DMS53 treated with DMSO at 0.1 percent for 48 hours (cell line): Measurements from ENCODE around the gene NAGK.
"Not testable (repeated sequence)": the region's sequence is repeated elsewhere in the genome, so short reads cannot be mapped to it uniquely, and the experiment has no call there.

ENCODE experiments used
- DNase-seq: peaks from one replicate; lab custom pipeline; 2025; ENCODE audit not compliant: unreplicated experiment; lab: John Stamatoyannopoulos, UW

NAGK gene

DNA sequence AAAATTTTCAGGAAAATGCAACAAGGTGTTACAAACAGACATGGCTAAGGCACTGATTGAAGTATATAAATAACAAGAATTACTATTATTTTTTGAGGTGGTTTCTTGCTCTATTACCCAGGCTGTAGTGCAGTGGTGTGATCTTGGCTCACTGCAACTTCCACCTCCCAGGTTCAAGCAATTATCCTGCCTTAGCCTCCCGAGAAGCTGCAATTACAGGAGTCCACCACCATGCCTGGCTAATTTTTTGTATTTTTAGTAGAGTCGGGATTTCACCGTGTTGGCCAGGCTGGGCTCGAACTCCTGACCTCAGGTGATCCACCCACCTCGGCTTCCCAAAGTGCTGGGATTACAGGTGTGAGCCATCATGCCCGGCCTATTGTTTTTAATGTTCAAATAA, 38.0 kb downstream of the NAGK start:
- not testable (repeated sequence) for DNase-seq

DNA sequence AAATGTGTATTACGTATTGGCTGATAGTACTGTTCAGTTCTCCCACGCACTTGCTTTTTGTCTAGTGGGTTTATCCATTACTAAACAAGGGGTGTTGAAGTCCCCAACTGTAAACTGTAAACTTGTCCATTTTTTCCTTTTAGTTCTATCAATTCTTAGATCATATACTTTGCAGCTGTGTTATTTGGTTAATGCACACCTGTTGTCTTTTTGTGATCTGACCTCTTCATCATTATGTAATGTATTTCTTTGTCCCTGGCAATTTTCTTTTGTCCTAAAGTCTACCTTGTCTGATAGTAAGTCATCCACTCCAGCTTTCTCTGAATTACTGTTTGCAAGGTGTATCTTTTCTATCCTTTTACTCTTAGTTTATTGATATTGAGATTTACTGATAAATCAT, 39.6 kb downstream of the NAGK start:
- no peak for DNase-seq

DNA sequence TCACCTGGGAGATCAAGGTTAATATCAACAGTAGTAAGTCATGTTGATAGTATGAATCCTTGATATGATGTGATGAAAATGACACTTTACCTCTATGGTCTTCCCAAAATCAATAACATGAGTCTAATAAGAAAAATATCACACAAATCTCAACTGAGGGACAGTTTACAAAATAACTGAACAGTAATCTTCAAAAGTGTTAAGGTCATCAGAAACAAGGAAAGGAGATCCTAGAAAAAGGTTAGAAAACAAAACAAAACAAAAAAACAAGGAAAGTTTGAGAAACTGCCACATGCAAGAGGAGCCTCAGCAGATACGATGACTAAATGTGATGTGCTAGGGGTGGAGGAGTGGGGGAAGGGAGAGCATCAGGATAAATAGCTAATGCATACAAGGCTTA, 45.4 kb downstream of the NAGK start:
- no peak for DNase-seq

DNA sequence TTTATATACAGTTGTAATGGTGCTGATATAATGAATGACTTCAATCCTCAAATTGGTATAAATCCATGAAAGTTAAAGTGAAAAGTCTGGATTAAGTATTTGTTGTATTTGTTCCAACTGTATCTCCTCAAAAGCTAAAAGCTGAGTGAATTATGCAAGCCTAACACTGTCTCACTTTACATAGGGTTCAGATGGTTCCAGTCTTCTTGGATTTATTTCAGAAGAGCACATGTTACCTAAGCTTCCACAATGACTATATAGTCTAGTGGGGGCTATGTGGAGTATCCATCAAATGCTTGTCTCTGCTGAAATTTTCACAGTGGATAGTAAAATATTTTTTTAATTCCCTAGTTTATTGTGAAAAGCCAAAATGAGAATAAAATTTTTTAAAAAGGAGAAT, 48.6 kb downstream of the NAGK start:
- DNase-seq, result no peak

DNA sequence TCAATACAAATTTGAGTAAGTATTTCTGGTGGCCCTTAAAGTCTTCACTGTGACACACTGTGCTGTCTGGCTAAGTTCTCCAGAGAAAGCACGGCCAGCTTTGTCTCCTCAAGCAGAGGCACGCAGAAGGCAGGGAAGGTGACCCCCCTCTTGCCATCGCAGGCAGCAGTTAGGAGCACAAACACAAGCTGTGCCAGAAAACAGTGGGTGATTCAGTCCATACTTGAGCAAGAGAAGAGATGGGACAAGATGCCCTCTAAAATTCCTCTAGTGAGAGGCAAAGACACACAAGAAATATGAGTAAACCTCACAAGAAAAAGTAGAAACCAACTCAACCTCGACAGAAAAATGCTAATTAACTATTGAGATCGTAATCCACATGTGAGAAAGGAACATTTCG, 51.7 kb downstream of the NAGK start:
- DNase-seq, result no peak

DNA sequence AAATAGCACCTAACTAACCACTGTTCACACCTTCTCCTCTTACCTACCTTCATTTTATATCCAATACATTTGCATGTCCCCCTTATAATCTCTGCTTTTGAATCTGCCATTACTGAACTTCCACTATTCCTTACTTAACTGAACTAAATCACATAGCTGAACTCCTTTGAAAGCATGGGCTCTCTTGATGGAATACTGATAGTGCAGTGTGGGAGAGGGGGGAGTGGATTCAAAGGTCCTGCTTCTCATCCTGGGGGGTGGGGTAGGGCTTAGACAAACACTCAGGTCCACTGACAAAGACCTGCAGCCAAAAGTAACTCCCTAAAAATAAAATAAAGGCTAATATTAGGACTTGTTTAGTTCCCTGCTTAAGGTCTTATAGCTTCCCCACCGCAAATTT, 53.0 kb downstream of the NAGK start:
- DNase-seq, result no peak

DNA sequence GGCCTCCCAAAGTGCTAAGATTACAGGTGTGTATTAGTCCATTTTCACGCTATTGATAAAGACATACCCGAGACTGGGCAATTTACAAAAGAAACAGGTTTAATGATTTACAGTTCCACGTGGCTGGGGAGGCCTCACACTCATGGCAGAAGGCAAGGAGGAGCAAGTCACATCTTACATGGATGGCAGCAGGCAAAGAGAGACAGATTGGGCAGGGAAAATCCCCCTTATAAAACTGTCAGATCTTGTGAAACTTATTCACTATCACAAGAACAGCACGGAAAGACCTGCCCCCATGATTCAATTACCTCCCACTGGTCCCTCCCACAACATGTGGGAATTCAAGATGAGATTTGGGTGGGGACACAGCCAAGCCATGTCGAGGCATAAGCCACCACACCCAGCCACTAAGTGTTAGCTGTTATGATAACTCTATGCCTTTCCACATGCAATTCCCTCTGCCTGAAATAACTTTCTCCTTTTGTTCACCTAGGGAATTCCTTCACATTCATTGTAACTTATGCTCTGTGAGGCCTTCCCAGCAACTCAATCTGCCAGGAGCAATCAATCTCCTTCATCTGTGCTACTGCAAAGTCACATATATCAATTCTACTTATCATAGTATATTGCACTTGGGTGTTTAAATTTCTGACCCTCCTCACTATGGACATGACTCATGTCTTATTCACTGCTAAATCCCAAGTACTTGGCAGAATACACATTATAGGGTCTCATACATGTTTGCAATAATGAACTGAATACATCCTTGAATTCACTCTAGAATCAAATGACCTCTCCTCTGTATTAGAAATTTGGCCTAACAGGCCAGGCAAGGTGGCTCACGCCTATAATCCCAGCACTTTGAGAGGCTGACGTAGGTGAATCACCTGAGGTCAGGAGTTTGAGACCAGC, 54.2 kb downstream of the NAGK start:
- DNase-seq, result no peak

DNA sequence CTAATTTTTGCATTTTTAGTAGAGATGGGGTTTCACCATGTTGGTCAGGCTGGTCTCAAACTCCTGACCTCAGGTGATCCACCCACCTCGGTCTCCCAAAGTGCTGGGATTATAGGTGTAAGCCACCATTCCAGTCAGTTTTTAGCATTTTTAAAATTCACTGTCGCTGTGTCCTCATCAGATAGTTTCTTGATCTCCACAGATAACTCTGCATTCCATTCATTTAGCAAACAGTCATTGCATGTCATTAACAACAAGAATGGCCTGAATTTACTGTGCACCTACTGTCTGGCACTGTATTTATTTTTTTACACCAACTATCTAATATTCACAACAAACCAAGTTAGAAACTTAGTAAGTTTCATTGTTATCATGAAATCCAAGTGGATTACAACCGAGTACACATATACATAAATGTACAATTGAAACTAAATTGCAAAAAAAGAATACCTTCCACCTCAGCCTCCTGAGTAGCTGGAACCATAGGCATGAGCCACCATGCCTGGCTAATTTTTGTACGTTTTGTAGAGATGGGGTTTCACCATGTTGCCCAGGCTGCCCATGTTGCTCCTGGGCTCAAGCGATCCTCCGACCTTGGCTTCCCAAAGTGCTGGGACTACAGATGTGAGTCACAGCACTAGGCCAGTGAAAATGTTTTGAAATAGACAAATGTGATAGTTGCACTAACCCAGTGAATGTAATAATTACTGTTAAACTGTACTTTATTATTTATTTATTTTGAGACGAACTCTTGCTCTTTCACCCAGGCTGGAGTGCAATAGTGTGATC, 57.3 kb downstream of the NAGK start:
- no peak for DNase-seq

DNA sequence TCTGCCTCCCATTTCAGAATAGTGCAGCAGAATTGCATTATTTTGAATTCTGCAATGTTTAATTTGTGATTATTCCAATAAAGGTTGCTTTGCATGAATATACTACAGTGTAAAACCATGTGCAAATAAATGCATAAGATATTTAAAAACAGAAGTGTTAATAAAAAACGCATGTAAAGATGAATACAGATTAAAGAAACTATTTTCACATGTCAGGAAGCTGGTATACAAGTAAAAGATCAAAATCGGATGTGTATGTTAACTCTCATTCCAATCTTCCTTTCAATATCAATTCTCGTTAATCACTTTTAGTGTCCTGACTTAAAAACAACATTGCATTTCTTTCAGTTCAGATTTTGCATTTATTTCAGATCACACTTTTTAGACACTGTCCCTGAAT, 58.5 kb downstream of the NAGK start:
- no peak for DNase-seq
